HG03039 (cell line): Measurements from ENCODE around the gene NCAM2.

Experiments
- ATAC-seq: cut with Tn5 transposase; IDR thresholded peaks from one replicate; pipeline ENCODE4 v1.9.1; 2021; ENCODE audit warnings: mild to moderate bottlenecking, moderate library complexity; ENCODE audit not compliant: unreplicated experiment

NCAM2 gene

DNA sequence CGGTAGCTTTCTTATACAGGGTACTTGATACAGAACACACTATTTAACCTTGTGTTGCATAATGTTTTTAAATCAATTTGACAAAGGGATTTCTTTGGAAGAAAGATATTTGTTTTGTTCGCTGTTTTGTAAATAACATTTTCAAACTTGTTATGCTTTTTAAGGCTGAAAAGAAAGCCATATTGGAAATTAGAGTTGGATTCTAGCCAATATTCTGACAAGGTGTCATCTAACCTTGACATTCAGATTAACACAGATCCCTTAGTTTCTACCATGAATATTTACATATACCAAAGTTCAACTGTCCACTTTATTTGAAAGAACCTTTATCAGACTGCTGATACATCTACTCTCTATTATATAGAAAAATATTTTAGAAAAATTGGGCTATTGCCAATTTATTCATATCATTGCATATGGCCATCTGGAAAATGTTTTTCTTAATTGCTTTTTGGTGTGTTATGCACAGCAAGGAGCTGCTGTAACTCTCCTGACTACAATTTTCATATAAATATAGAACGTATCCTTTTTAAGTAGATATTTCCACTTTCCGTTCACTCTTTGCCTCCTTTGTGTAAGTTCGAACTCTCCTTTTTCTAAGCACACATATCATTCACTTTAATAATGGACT, 206.3 kb downstream of the NCAM2 start:
- no peak for ATAC-seq

DNA sequence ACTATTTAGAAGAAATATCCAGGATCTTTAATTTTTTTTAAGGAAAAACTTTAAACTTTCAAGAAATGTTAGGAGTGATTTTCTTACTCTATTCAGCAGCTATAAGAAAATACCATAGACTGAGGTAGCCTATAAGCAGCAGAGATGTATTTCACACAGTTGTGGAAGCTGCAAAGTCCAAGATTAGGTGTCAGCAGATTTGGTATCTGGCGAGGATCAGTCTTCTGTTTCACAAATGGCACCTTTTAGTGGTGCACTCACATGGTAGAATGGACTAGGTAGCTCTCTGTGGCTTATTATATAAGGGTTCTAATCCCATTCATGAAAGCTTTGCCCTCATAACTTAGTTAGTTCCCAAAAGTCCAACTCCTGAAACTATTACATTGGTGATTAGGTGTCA, 207.4 kb downstream of the NCAM2 start:
- no peak for ATAC-seq

- no peak for ATAC-seq
Observed at GRCh38 chr21:21210552-21210951, 212.3 kb downstream of the NCAM2 start.

GRCh38 chr21:21213297-21213696, 215.1 kb downstream of the NCAM2 start:
- no peak for ATAC-seq

DNA sequence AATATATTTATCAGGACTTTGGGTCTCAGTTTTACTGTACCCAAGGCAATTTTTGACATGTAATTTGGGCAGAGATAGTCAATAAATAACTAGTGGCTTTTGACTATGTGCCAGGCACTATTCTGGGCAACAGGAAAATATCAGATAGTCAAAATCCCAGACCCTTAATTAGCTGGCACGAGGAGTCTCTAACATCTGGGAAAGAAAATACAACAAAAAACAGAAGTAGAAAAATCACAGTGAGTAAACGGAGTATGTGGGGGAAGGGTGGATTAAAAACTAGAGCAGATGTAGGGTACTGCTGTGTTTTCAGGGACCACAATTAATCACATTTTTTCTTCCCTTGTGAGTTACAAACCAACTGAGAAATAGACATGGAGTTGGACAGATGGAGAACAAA, 217.8 kb downstream of the NCAM2 start:
- no peak for ATAC-seq

DNA sequence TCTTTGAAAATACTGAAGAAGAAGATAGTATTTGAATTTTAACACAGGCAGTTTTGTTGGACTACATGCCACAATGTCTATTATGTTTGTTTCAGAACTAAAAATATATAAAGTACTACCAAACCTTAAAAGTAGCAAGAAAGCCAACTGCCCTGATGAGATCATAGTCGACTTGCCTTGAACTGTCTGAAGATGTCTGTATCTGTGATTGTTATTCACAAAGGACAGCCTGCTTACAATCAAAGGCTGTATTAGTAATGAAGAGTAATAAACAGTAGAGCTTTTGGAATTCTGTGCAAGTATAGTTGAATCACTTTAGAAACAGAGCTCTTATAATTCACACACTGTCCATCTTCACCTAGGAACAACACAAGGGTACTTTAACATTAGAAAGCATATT, 228.3 kb downstream of the NCAM2 start:
- ATAC-seq: no peak

- no peak for ATAC-seq
Observed at GRCh38 chr21:21230672-21231071, 232.5 kb downstream of the NCAM2 start.

GRCh38 chr21:21231913-21232312, 233.7 kb downstream of the NCAM2 start:
- ATAC-seq: no peak

DNA sequence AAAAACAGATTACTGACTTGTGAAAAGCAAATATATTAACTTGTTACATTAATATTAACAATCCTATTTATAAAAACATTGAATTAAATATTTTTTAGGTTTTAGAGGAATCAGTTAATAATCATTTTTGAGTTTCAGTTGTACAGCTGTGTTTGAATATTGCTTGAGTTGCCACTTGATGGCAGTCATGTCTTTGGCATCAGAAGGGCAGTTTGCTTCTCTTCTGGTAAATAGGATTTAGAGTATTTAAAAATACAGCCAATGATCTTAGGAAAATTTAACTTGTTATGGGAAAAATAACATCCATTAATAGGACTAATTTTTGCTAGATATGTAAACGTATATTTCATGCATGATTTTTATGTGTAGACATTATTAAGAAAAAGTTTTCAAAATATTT, 234.1 kb downstream of the NCAM2 start:
- no peak for ATAC-seq

GRCh38 chr21:21233051-21233450, 234.8 kb downstream of the NCAM2 start:
- no peak for ATAC-seq

GRCh38 chr21:21236996-21237395, 238.8 kb downstream of the NCAM2 start:
- ATAC-seq: no peak

- no peak for ATAC-seq
Observed at GRCh38 chr21:21238629-21239400, 240.6 kb downstream of the NCAM2 start.

DNA sequence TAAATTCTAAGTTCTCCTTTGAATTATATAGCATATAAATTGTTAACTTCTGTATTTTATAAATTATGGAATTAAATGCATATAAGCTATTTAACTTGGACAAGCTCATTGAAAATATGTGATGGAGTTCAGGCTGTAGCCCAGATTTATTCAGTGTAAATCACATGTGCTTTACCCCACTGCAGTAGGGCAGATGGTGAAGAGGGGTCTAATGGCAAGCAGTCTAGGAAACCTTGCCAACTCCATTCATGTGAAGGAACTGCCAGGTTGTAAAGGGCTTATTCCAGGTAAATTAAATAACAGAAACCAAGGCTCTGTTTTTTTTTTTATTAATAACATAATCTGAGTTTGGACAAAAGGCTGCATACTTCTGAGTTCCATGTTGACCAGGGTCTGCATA, 243.2 kb downstream of the NCAM2 start:
- no peak for ATAC-seq

DNA sequence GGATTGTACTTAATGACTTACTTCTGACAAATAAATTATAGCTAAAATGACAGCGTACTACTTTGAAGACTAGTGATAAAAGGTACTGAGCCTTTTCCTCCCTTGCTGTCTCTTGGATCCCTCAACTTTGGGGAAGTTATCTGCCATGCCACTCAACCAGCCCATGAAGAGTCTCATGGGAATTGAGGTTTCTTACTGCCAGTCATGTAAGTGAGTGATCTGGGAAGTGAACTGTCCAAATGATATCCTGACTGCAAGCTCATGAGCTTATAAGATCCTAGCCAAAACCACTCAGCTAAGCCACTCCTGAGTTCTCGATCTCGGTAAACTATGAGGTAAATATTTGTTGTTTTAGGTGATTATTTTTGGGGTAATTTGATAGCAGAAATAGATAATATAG, 247.8 kb downstream of the NCAM2 start:
- ATAC-seq: no peak

- no peak for ATAC-seq
Observed at GRCh38 chr21:21247424-21247823, 249.2 kb downstream of the NCAM2 start.

- ATAC-seq: no peak
Observed at GRCh38 chr21:21262048-21262447, 263.8 kb downstream of the NCAM2 start.

DNA sequence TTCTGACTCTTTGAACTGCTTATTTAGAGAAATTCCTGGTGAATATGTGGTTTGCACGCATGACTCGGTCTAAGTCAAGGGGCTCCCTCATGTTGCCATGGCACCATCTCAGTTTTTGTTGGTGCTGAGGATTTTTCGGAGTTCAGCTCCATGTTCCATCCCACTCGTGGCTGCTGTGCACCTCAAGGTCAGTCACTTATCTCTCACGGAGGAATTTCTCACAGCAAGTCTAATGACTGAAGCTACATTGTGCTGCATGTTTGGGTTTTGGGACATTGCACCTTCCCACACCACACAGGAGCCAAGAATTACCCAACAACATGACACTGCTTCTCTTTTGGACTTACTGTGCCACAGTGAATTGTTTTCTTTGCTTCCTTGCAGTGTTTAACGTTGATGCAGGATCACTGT, 269.9 kb downstream of the NCAM2 start:
- no peak for ATAC-seq

- no peak for ATAC-seq
Observed at GRCh38 chr21:21268885-21269284, 270.7 kb downstream of the NCAM2 start.

DNA sequence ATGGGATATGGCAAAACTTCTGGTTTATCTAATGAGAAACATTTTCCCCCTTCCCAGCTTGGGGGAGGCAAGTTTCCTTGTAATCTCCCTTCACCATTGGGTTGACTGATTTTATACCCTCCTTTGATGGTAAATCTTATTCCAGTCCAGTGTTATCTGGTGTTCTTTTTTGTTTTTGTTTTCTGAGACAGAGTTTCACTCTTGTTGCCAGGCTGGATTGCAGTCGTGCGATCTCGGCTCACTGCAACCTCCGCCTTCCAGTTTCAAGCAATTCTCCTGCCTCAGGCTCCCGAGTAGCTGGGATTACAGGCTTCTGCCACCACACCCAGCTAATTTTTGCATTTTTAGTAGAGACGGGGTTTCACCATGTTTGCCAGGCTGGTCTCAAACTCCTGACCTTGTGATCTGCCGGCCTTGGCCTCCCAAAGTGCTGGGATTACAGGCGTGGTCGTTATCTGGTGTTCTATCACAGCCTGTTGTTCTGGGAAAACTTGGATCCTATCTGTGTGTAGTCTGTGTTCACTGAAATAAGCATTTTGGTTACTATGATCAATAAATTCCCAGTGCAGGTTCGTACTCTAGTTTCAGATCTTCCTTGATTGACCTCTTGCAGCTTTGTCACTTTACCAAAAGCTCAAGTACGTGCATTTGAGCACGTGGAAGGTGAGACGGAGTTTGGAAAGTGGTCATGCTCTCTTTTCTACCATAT, 281.1 kb downstream of the NCAM2 start:
- no peak for ATAC-seq

GRCh38 chr21:21283810-21284209, 285.6 kb downstream of the NCAM2 start:
- no peak for ATAC-seq

GRCh38 chr21:21286170-21286798, 288.1 kb downstream of the NCAM2 start:
- no peak for ATAC-seq

- no peak for ATAC-seq
Observed at GRCh38 chr21:21290751-21291150, 292.5 kb downstream of the NCAM2 start.
